Smooth muscle cell of the brain vasculature (primary cell): ENCODE measurements around the gene UBL4A.

Source experiments
- DNase-seq: peaks from one replicate; pipeline ENCODE4 v3.0.0-alpha.2; 2012; ENCODE audit warnings: low read depth, low spot score

Gene UBL4A

DNA sequence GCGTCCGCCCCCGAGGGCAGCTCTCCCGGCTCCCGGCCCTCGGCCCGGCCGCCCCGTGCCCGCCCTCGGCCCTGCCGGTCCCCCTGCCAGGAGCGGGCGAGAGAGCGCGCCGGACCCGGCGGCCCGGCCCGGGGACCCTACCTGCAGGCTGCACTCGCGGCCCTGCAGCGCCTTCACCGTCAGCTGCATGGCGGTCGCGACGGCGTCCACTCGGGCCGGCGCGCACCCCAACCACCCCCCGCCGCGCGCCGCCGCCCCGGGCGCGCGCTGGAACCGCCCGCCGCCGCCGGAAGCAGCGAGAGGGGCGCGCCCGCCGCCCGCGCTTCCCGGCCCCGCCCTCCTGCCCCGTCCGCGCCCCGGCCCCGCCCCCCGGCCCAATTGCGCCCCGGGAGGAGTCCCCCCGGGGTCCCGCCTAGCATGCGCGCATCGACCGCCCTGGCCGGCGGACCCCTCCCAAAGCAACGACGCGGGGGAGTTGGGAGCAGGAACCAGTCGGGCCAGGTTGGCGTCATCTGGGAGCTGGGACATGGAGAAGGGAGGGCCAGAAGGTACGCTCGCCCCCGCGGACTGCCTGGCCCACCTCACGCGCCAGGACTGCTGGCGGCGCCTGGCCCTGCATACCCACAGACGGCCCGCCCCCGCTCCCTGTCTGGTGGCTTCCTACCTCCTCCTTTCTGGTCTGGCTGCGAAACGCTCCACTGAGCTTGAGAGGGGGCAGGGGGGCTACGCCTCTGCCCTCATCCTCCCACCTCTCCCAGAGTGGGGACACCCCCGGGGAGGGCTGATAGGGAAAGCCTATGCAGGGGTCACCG, at the start of gene UBL4A:
Gene UBL4A, minus strand, starts transcription at position 220 of the 812 bp plus-strand sequence. Its CDS starts 31 bp downstream, at position 189.
- DNase-seq = no peak

GRCh38 chrX:154535892-154536291, 49.5 kb upstream of the UBL4A start:
- no peak for DNase-seq

DNA sequence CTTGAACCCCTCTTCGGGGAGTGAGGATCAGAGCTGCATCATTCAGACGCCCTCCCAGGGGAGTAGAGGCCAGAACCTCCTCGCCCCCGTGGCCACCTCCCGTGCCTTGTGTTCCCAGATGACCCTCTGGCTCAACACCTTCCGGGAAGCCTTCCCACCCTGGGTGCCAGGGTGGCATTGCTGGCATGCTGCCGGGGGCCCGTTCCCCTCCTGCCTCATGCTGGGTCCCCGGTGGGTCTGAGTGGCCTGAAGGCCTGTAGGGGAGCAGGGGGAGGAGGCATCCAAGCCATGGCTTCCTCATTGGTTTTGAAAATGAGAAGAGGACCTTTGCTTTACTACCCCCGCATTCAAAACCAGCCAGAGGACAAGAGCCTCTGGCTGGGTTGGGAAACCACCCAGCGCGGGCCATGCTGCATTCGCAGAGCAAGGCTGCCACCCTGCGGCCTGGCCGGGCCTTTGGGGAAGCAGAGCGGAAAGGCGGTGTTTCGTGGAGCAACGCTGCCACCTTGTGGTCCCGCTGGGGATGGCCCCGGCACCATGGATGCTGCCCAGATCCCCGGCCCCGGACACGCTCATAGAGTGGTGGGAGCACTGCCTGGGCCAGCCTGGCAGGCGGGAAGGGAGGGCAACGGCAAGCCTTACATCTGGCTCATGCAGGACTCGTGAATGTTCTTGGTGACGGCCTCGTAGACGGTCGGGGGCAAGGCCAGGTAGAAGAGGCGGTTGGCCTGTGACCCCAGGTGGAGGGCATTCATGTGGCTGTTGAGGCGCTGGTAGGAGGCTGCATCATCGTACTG, 48.3 kb upstream of the UBL4A start:
- no peak for DNase-seq

GRCh38 chrX:154532690-154533089, 46.3 kb upstream of the UBL4A start:
- no peak for DNase-seq

DNA sequence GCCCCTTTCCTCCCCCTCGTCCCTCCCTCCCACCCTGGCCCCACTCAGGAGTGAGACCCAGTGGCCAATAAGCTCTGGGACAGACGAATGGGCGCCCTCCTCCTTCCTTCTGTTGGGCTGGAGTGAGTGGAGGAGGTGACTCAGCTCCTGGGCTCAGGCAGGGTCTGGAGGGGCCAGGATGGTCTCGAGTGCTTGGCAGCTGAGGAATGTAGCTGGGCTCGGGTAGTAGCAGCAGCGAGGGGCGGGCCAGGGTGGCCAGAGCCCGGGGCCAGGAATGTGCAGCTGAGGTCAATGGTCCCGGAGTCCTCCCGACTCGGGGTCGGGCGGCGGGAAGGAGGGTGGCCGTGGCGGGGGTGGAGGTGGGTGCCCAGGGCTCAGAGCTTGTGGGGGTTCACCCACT, 45.2 kb upstream of the UBL4A start:
- DNase-seq = no peak

DNA sequence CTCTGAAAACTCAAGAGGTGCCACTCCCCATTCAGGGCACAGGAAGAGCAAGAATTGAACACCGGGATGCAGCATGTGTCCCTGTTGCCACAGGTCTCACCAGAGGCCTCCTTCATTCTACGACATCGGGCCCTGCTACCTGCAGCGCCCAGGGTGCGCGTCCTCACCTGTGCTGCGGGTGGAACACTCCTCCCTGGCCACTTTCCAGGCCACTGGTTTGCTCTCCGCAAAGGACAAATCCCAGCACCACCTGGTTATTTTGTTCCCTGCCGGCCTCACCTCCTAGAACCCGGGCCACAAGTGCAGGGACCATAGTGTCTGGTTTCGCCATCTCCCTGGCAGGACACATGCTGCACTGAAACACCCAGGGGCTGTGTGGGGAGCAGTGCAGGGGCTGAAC, 43.9 kb upstream of the UBL4A start:
- no peak for DNase-seq

- DNase-seq = no peak
These were observed 42.8 kb upstream of the UBL4A start for GRCh38 chrX:154529206-154529612.

GRCh38 chrX:154526901-154527675, 40.7 kb upstream of the UBL4A start:
- DNase-seq = no peak

GRCh38 chrX:154525606-154526490, 39.4 kb upstream of the UBL4A start:
- DNase-seq = no peak

DNA sequence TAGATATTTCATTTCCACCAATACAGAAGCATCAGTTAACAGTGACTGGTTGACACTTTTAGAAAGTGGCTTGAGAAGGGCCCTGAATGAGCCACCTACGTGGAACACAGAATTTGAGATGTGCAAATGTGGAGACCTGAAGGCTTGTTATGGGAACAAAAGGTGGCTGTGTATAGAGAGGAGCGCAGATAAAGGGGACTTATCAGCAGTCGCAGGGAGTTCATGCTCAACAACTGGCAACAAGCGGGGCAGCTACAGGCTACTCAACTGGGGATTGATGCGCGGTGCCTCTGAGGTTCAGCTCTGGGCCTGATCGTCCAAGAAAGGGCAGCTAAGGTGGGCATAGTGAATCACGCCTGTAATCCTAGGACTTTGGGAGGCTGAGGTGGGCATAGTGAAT, 33.0 kb upstream of the UBL4A start:
- DNase-seq = no peak

DNA sequence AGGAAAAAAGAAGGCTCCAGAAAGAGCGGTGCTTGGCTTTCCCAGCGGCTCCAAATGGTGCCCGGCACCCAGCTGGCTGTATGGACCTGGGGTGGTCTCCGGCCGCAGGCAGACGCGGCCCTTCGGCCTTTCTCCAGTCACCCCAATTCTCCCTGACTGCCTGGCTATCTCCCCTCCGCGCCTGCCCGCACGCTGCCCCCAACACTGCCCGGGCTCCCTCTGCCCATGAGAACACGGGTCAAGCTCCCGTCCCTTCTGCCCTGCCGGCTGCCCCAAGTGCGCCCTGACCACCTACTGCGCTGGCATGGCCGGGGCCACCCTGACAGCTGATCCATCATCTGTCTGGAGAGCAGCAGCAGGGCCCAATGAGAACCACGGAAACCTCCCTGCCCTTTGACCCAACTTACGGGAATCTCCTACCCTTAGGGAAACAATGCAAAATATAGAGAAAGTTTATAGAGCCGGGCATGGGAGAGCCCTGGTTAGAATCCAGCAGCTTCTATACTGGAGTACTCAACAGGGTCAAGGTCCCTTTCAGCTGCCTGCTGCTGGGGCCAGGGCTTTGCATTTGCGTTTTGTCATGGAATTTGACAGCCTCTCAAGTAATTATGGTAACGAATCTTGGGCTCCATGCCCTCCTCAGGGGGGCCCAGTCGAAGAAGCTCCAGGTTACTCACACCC, 30.8 kb upstream of the UBL4A start:
- no peak for DNase-seq

GRCh38 chrX:154516656-154517100, 30.3 kb upstream of the UBL4A start:
- DNase-seq = no peak

- DNase-seq = peak; percentile 61
These were observed 29.7 kb upstream of the UBL4A start, which contains the start of gene FAM3A for GRCh38 chrX:154515966-154516655. Gene FAM3A, minus strand, starts transcription at chrX:154516232. Its CDS starts 460 bp downstream, at chrX:154515772.

DNA sequence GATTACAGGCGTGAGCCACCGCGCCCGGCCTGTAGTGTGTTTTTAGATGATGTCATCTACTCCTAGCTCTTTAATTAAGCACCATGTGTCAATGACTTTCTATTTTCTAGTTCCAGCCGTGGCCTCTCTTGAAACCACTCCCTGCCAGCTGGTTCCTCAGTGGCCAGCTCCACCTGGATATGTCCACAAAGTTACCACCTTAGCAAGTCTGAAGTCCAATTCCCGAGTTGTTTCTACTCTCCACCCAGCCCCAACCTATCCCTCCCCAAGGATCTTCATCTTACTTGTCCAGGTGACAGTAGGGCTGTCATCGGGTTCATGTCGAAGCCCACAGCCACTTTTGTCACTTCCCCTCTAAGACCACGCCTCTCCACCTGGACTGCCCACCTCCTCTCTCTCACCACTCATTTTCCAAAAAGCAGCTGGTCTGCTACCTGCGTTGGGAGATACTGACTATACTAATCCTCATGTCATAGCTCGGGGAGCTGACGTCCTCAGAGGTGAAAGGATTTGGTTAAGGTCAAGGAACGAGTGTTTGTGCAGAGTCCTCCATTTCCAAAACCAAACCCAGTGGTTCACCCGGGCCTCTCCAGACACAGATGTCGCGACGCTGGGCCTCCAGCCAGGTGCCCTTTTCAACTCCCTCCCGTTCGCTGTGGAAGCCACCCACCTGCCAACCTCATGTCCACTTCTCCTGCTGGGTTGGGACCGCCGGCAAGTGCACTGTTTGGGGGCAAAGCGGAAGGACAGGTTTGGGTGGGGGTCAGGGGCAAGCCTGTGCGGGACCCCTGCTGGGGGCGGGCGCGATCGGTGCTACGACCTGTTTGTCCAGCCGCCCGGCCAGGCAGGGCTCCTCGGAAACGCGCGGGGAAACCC, 28.9 kb upstream of the UBL4A start:
- no peak for DNase-seq

DNA sequence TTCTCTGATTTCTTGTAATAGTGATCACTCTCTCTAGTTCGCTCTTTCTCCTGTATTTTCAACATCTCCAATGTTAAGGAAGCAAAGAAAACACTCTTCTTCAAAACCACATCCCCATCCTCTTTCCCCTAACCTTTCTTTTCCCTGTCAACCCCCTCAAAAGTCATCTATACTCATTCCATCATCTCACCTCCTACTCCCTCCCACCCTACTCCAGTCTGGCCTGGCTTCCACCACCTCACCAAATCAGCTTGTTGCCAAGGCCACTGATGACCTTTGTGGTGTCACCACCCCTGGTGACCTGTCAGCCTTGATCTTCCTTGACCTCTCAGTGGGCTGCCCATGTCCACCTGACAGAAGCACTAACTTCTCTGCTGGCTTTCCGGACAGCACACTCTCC, 27.3 kb upstream of the UBL4A start:
- DNase-seq = no peak

- no peak for DNase-seq
These were observed 26.6 kb upstream of the UBL4A start for GRCh38 chrX:154512879-154513553.

DNA sequence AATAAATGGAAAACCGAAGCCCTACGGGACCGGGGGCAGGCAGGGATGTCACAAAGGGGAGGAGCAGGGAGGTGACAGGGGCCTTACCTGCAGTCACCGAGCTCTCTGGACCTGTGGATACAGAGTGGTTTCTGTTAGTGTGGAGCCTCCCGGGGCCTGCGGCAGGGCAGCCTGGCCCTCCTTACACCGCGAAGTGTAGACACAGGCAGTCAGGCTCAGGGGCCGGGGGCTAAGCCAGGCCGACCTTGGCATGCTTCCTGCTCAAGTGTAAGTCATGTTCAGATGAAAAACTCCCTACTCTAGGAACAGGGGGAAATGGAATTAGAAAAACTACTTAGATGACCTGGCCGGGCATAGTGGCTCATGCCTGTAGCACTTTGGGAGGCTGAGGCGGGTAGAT, 25.3 kb upstream of the UBL4A start:
- DNase-seq = no peak

DNA sequence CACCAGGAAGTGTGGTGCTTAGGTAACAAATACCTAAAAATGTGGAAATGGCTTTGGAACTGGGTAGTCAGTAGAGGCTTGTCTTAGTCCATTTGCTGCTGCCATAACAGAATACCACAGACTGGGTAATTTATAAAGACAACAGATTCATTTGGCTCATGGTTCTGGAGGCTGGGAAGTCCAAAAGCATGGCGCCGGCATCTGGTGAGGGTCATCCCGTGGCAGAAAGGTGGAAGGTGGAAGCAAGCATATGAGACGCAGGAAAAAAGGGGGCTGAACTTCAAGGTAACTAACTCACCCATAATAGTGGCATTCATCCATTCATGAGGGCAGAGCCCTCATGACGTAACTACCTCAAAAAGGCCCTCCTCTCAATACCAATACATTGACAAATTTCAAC, 23.0 kb upstream of the UBL4A start:
- DNase-seq = no peak
